ENCODE results near the gene TRAPPC11.

DNA sequence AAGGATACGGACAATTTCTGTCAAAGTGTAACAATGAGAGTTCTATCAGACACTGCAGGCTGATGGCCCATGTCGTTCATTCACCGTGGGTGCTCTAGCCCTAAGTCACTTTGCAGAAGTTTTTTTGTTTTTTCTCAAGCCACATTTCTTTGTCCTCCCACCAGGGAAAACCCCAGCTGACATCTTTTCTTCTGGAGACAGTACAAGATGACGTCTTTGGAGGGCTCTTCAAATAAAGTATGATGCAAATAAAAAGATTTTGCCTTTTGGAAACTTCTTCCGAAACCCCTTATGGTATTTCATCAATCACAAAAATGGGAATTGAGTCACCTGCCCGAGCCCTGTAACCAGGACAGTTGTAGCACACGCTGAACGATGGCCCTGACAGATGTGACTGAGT, 73.2 kb downstream of the TRAPPC11 start:
- TF ChIP-seq REST (IDR thresholded peaks at IDR 0.05; ENCODE audit: low read depth): no peak
- no peak for TF ChIP-seq CTCF (IDR thresholded peaks at IDR 0.05 in 2 of 3, conservative IDR thresholded peaks at IDR 0.05 in 1 of 3; ENCODE audit: borderline replicate concordance in 1 of 3, insufficient read depth in 1 of 3, low read depth in 2 of 3, low read length in 2 of 3)
